HG03066 (cell line): ENCODE measurements around the gene EGFL7.

Source experiments
- ATAC-seq: cut with Tn5 transposase; IDR thresholded peaks from one replicate; pipeline ENCODE4 v1.9.1; 2021; ENCODE audit warnings: low read depth; ENCODE audit not compliant: unreplicated experiment

Gene EGFL7

GRCh38 chr9:136658849-136659535 is 3.7 kb upstream of the EGFL7 start:
- no peak for ATAC-seq

GRCh38 chr9:136659861-136660784 is 2.6 kb upstream of the EGFL7 start:
- ATAC-seq = no peak

DNA sequence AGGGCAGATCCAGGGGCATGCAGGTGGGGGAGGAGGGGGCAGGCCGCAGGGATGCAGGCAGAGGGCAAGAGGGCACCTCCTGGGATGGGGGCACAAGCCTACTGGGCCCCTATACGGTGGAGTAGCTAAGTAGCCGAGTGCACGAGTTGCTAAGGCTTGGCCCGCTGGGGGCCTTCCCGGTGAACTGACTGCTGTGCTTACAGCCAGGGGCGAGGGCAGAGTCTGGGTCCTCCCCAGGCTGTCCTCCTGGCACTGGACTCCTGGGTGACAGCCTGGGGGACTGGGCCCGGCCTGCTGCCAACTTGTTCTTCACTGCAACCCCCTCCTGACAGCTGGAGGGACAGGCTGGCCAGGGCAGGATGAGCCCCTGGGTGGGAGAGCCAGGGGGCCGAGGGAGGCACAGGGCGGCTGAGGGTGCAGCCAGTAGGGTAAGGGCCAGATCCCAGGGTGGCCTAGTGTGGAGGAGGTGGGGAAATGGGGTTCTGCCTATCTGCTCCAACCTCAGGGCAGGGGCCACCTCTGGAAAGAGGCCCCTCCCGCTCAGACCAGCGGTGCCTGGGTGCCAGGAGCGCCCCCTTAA is 1.7 kb upstream of the EGFL7 start:
- no peak for ATAC-seq

DNA sequence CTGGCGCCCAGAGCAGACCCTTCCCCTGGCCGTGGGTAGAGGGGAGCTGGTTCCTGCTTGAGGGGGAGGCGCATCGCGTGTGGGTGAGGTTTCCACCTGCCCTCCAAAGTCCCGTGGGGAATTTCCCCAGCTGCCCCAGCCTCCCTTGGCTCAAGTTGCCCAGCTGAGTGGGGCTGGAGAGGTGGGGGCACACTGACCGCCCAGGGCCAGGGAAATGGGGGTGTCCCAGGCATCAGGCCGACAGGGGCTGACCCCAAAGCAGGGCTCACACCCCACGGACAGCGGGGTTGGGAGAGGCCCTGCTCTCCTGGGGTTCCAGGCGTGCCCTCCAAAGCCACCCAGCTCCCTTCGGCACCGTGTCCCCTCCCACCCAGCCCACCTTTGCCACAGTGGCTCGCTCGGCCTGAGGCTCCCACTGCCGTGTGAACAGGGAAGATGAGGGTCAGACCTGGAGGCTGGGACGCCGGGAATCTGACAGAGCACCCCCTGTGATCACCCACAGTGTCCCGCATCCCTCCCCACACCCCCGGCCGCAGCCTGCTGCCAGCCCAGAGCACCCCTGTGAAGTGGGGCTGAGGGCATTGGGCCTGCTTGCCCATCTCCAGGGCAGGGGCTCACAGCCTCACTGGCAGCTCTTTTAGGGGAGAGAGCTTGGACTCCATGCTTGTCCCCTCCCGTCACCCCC is 933 bp upstream of the EGFL7 start:
- ATAC-seq = no peak

- no peak for ATAC-seq
Measured at GRCh38 chr9:136662326-136662655, 425 bp upstream of the EGFL7 start.

DNA sequence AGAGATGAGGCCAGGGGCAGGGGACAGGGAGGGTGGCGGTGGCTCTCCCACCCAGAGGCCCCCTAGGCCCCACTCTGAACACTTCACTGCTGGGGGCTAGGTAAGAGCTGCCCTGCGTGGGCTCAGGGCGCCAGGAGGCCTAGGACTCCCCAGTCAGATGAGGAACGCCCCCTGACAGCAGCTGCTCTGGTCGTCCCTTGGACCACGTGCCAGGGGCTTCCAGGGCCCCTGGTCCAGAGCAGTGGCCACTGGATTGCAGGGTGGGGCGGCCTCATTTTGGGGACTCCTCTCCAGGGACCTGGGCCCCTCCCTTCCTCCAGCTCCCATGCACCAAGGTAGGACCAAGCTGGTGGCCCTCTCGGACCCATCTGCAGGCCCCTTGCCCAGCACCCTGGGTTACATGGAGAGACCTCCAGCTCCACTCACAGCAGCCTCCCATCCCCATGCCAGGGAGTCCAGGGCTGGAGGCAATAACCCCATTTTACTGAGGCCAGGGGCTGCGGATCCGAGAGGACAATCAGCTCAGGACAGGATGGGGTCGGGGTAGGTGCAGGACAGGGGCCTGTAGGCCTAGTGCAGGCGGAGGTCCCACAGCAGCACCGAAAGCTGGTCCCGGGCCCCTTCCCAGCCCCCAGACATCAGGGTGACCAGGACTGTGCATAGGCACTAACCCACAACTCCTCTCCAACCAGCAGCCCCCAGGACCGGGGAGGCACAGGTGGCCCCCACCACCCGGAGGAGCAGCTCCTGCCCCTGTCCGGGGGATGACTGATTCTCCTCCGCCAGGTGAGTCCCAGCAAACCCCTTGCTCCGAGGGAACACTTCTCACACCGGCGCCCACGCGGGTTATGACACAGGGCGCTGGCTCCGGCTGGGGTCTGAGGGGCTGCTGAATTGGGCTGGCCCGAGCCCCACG is 1.5 kb downstream of the EGFL7 start:
- ATAC-seq = no peak

- no peak for ATAC-seq
Measured at GRCh38 chr9:136665111-136665703, 2.5 kb downstream of the EGFL7 start.

GRCh38 chr9:136665704-136666371 is 3.1 kb downstream of the EGFL7 start:
- ATAC-seq = no peak

GRCh38 chr9:136666372-136667213 is 3.9 kb downstream of the EGFL7 start:
- ATAC-seq = no peak

DNA sequence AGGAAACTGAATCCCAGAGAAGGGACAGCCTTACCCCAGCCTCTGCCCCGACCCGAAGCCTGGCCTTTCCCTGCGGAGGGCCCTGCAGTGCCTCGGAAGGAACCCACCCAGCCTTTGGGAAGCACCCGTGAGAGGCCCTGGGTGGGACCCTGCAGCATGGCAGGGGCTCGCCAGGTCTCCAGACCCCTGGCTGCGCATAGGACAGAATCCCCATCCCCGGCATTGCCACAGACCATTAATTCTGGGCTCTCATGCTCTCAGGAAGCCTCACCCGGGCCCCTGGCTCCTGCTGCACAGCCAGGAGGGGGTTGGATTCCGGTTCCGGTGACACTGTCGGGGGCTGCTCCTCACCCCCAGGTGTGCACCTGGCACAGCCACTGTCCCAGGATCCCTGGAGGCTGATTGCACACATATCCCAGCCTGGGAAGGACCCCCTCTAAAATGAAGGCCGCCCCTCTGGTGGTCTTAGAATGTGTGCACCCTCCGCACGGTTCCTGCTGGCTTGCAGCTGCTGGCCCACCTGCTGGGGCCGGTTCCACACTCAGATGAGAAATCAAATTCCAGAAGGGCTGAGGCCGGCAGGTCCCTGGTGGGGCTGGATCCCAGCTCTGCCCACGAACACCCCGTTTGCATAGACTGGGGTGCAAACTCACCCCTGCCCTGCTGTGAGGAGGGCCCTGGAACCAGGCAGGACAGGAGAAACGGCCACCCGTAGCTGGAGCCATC is 4.7 kb downstream of the EGFL7 start:
- no peak for ATAC-seq

GRCh38 chr9:136667940-136668760 is 5.4 kb downstream of the EGFL7 start:
- no peak for ATAC-seq

- no peak for ATAC-seq
Measured at GRCh38 chr9:136668983-136669790, 6.5 kb downstream of the EGFL7 start.

- ATAC-seq = no peak
Measured at GRCh38 chr9:136669791-136670464, 7.2 kb downstream of the EGFL7 start.

DNA sequence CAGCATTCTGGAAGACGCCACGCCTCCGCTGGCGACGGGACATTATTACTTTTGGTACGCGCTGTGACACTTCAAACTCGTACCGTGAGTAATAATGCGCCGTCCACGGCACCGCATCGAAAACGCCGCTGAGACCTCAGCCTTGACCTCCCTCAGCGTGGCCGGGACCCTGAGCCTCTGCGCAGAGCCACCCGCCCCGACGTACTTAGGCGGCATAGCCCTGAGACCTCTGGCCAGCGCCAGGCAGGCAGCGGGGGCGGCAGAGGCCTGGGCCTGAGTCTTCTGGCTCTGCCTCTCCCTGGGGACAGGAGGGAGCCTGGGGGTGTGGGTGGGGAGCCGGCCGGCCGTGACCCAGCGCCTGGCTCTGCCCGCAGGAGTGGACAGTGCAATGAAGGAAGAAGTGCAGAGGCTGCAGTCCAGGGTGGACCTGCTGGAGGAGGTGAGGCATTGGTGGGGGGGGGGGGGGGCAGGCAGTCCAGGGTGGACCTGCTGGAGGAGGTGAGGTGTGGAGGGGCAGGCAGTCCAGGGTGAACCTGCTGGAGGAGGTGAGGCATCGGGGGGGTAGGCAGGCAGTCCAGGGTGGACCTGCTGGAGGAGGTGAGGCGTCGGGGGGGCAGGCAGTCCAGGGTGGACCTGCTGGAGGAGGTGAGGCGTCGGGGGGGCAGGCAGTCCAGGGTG is 8.0 kb downstream of the EGFL7 start:
- no peak for ATAC-seq

GRCh38 chr9:136671254-136671614 is 8.5 kb downstream of the EGFL7 start:
- ATAC-seq = no peak
